Pancreas (tissue), 10 donors: ENCODE results near the gene NR3C2. TPM values are rescaled to one million over a fixed set of nuclear protein-coding genes. Genes with fewer than 3 reads are reported as not detected.

Experiments
- ATAC-seq, 4 donors: fragments of 200-7000 bp; cut with Tn5 transposase; one replicate each; pipeline versions ENCODE4 v1.8.0 to v1.9.1; 2020; ENCODE audit warnings: mild to moderate bottlenecking in 4 of 4, moderate library complexity in 4 of 4
- DNase-seq, 6 donors: peaks; one replicate each; pipeline ENCODE4 v3.0.0-alpha.2; 2020
- FAIRE-seq: peaks from 2 replicates; lab custom pipeline; 2012; peaks lifted over from hg19 to GRCh38; lab: Jason Lieb, UNC
- H3K27ac ChIP-seq, 4 donors: fragments of 200-600 bp; sonication (generic); 1 replicate in 3 of 4; 2 replicates in 1 of 4; pipeline versions ENCODE4 v1.5.0 to v1.8.0; 2020
- H3K27me3 ChIP-seq, 4 donors: fragments of 200-600 bp; one replicate each; pipeline ENCODE4 v1.8.0; 2021
- H3K36me3 ChIP-seq, 3 donors: fragments of 200-600 bp; sonication (generic) in 1 of 3; one replicate each; pipeline versions ENCODE4 v1.5.0 to v1.8.0; 2020 to 2021
- H3K4me1 ChIP-seq, 3 donors: fragments of 200-600 bp; one replicate each; pipeline ENCODE4 v1.8.0; 2021
- H3K4me3 ChIP-seq, 4 donors: fragments of 200-600 bp; sonication (generic) in 2 of 4; one replicate each; pipeline versions ENCODE4 v1.5.0 to v1.8.0; 2020 to 2021
- H3K9me3 ChIP-seq, 4 donors: fragments of 200-600 bp; one replicate each; pipeline ENCODE4 v1.8.0; 2021
- CTCF ChIP-seq, 4 donors: fragments of 200-600 bp; sonication (generic) in 3 of 4; IDR thresholded peaks; one replicate each; pipeline versions ENCODE4 v1.5.0 to v1.8.0; 2021; ENCODE audit warnings: antibody characterized with exemption in 4 of 4
- WGBS, 2 donors: extraction: QIAGEN DNeasy Blood & Tissue Kit; methylation state at CpG; one replicate each; pipeline ENCODE4 v1.1.7; 2013; 5-methylcytosine and 5-hydroxymethylcytosine counted together
- intact Hi-C, 3 donors: fragments of 100-400 bp; cut with DNase I; formaldehyde crosslinking; loops; one replicate each; pipeline versions ENCODE4 v1.11.1 to v1.14.2; 2022
- polyA plus RNA-seq, 2 donors: library from polyadenylated mRNA; stranded (reverse); fragments of 200-250 nt; gene quantifications; one replicate each; pipeline ENCODE4 v1.2.3, GENCODE V29; 2013
- total RNA-seq, 6 donors: library from RNA; stranded (reverse); fragmentation: NEBNext Ultra II Directional in 4 of 6; extraction: Animal tissue kit (Norgen Biotek cat#: 25700) in 4 of 6; gene quantifications; one replicate each; pipeline versions ENCODE4 v1.2.1 to v1.2.4, GENCODE V29; 2021 to 2023
- donor health status: healthy with polysubstance abuse.
- donor health status: DM: no; HTN: no; CAD: no; lungs with moderate emphysema.
- donor health status: DM: no; HTN: no; CAD: no.
- donor health status: control.
- donor health status: control.
- donor health status: Bipolar disorder and iron deficiency.
- donor health status: DM: yes; HTN: yes; CAD: no.
- donor health status: DM: no; HTN: no; CAD: no.
- donor health status: DM: no; HTN: no; CAD: no.
- donor health status: DM: yes; HTN: yes; CAD: no.

The NR3C2 gene
- total and polyA plus RNA-seq, 8 donors = 2.5 to 15.7 (median 12.5) TPM

- no peaks in the 10 kb centered on the region for H3K27me3 ChIP-seq
- H3K27ac ChIP-seq = no peak overlapping the region
- intact Hi-C loops = no loop called here
- ATAC-seq (no peak), FAIRE-seq (no peak), DNase-seq (no peak)
- H3K4me3 ChIP-seq = no peak overlapping the region
- H3K4me1 ChIP-seq = no peaks in the 10 kb centered on the region
- 93 to 100% methylated on average over 1 of the region's 1 CpG for WGBS, 2 donors
- no peaks in the 10 kb centered on the region for H3K9me3 ChIP-seq
- no peak for TF ChIP-seq CTCF (IDR thresholded peaks at IDR 0.05)
- H3K36me3 ChIP-seq = no peaks in the 10 kb centered on the region
Observed at GRCh38 chr4:148094149-148094548, 348.1 kb downstream of the NR3C2 start.

- no peak overlapping the region for H3K4me3 ChIP-seq
- no peaks in the 10 kb centered on the region for H3K4me1 ChIP-seq
- ATAC-seq = no peak
- 97 to 100% methylated on average over 5 of the region's 5 CpGs for WGBS, 2 donors
- no peaks in the 10 kb centered on the region for H3K27me3 ChIP-seq
- no peak for TF ChIP-seq CTCF (IDR thresholded peaks at IDR 0.05)
- no peak overlapping the region for H3K27ac ChIP-seq
- intact Hi-C loops = no loop called here
- FAIRE-seq = no peak
- DNase-seq = no peak
- no peaks in the 10 kb centered on the region for H3K36me3 ChIP-seq
- H3K9me3 ChIP-seq = no peaks in the 10 kb centered on the region
Observed at GRCh38 chr4:148093065-148093464, 349.1 kb downstream of the NR3C2 start.

GRCh38 chr4:148092316-148093014 is 349.7 kb downstream of the NR3C2 start:
- no peaks in the 10 kb centered on the region for H3K36me3 ChIP-seq
- H3K27ac ChIP-seq = no peak overlapping the region
- H3K9me3 ChIP-seq = no peaks in the 10 kb centered on the region
- ATAC-seq (no peak), DNase-seq (no peak), FAIRE-seq (no peak)
- 96 to 97% methylated on average over 11 of the region's 11 CpGs for WGBS, 2 donors
- TF ChIP-seq CTCF (IDR thresholded peaks at IDR 0.05) = no peak
- no peaks in the 10 kb centered on the region for H3K27me3 ChIP-seq
- H3K4me3 ChIP-seq = no peak overlapping the region
- H3K4me1 ChIP-seq = no peaks in the 10 kb centered on the region
- intact Hi-C loops = no loop called here

- no peak overlapping the region for H3K27ac ChIP-seq
- no peaks in the 10 kb centered on the region for H3K9me3 ChIP-seq
- ATAC-seq (no peak), DNase-seq (no peak), FAIRE-seq (no peak)
- intact Hi-C loops = no loop called here
- H3K36me3 ChIP-seq = no peaks in the 10 kb centered on the region
- H3K4me3 ChIP-seq = no peak overlapping the region
- H3K27me3 ChIP-seq = no peaks in the 10 kb centered on the region
- 94 to 98% methylated on average over 4 of the region's 4 CpGs for WGBS, 2 donors
- TF ChIP-seq CTCF (IDR thresholded peaks at IDR 0.05) = no peak
- H3K4me1 ChIP-seq = no peaks in the 10 kb centered on the region
Observed at GRCh38 chr4:148091896-148092295, 350.3 kb downstream of the NR3C2 start.
